PC-9 (cell line): ENCODE measurements around the gene SMPD4. TPM values are rescaled to one million over a fixed set of nuclear protein-coding genes. Genes with fewer than 3 reads are reported as not detected.
"Not testable (repeated sequence)": the region's sequence is repeated elsewhere in the genome, so short reads cannot be mapped to it uniquely, and the experiment has no call there.

ENCODE experiments used
- BruUV-seq: library from RNA; stranded (reverse); fragments of 400-500 nt; replicated peaks from 2 replicates; lab custom pipeline; 2021; lab: Mats Ljungman, UMichigan
- CTCF ChIA-PET: fragments of 300-600 bp; sonication (Branson Sonifier 250); formaldehyde crosslinking; loops from one replicate; lab custom pipeline; 2022; ENCODE audit warnings: antibody characterized with exemption; lab: Charles Lee
- POLR2A ChIA-PET: fragments of 300-600 bp; sonication (Branson Sonifier 250); formaldehyde crosslinking; loops from one replicate; lab custom pipeline; 2022; ENCODE audit warnings: antibody characterized with exemption; ENCODE audit not compliant: unreplicated experiment; lab: Charles Lee
- DNase-seq, 2 experiments: peaks; one replicate each; pipeline versions ENCODE4 v3.0.0 to v3.0.0-alpha.2; 2015 to 2022; ENCODE audit warnings: mixed read lengths in 1 of 2
- H2AFZ ChIP-seq: fragments of 200-600 bp; sonication (generic); 2 replicates; pipeline ENCODE4 v1.8.1; 2017; ENCODE audit warnings: antibody characterized with exemption
- H3F3A ChIP-seq: fragments of 200-600 bp; sonication (generic); 2 replicates; pipeline ENCODE4 v1.8.1; 2017; ENCODE audit warnings: antibody characterized with exemption, mild to moderate bottlenecking, low read depth; ENCODE audit not compliant: insufficient read depth
- H3K27ac ChIP-seq: fragments of 200-600 bp; sonication (generic); 2 replicates; pipeline ENCODE4 v1.6.1; 2016; ENCODE audit warnings: mixed run types
- H3K27me3 ChIP-seq: fragments of 200-600 bp; sonication (generic); 2 replicates; pipeline ENCODE4 v1.6.1; 2016; ENCODE audit warnings: low read depth, mixed run types; ENCODE audit not compliant: insufficient read depth
- H3K36me3 ChIP-seq: fragments of 200-600 bp; sonication (generic); 2 replicates; pipeline ENCODE4 v1.6.1; 2016; ENCODE audit warnings: low read depth, mixed run types
- H3K4me1 ChIP-seq: fragments of 200-600 bp; sonication (generic); replicated peaks from 2 replicates; pipeline ENCODE4 v1.6.1; 2016; ENCODE audit warnings: mixed run types; ENCODE audit not compliant: insufficient read depth
- H3K4me2 ChIP-seq: fragments of 200-600 bp; sonication (generic); 2 replicates; pipeline ENCODE4 v1.6.1; 2017; ENCODE audit warnings: mixed run types
- H3K4me3 ChIP-seq: fragments of 200-600 bp; sonication (generic); 2 replicates; pipeline ENCODE4 v1.6.1; 2016; ENCODE audit warnings: mixed run types
- H3K79me2 ChIP-seq: fragments of 200-600 bp; sonication (generic); 2 replicates; pipeline ENCODE4 v1.6.1; 2017; ENCODE audit warnings: low read depth, mixed run types
- H3K9me2 ChIP-seq: fragments of 200-600 bp; sonication (generic); 2 replicates; pipeline ENCODE4 v1.8.1; 2017; ENCODE audit warnings: mild to moderate bottlenecking; ENCODE audit not compliant: insufficient read depth
- H3K9me3 ChIP-seq: fragments of 200-600 bp; sonication (generic); 2 replicates; pipeline ENCODE4 v1.8.1; 2016; ENCODE audit warnings: low read depth; ENCODE audit not compliant: insufficient read depth
- H4K20me1 ChIP-seq: fragments of 200-600 bp; sonication (generic); 2 replicates; pipeline ENCODE4 v1.8.1; 2017; ENCODE audit not compliant: insufficient read depth
- CTCF ChIP-seq: fragments of 200-600 bp; sonication (generic); conservative IDR thresholded peaks from 2 replicates; pipeline ENCODE4 v1.6.1; 2017; ENCODE audit warnings: mixed run types, antibody characterized with exemption, mild to moderate bottlenecking, moderate library complexity
- EZH2 ChIP-seq: fragments of 200-600 bp; sonication (generic); IDR thresholded peaks from 2 replicates; pipeline ENCODE4 v1.8.0; 2017; ENCODE audit warnings: antibody characterized with exemption, low read depth
- intact Hi-C: fragments of 100-400 bp; cut with micrococcal nuclease; formaldehyde crosslinking; loops from one replicate; pipeline ENCODE4 v1.10.0; 2022; ENCODE audit not compliant: unreplicated experiment
- total RNA-seq: library from RNA; stranded (reverse); gene quantifications from 2 replicates; pipeline ENCODE4 v1.2.3, GENCODE V29; 2021

SMPD4 gene
- total RNA-seq, 1 experiment from 2014 or later = 77.9 TPM

- no peaks in the 10 kb centered on the region for H3K79me2 ChIP-seq
- BruUV-seq = no TSS peak
- no peak for DNase-seq
- no peak overlapping the region for H2AFZ ChIP-seq
- H3K27ac ChIP-seq = no peak overlapping the region
- H3K36me3 ChIP-seq = no peaks in the 10 kb centered on the region
- no peaks in the 10 kb centered on the region for H3F3A ChIP-seq
- H3K27me3 ChIP-seq = no peaks in the 10 kb centered on the region
- no peaks in the 10 kb centered on the region for H3K4me1 ChIP-seq
- H3K9me2 ChIP-seq = no peaks in the 10 kb centered on the region
- intact Hi-C loops = no loop called here
- H3K9me3 ChIP-seq = no peaks in the 10 kb centered on the region
- ChIA-PET CTCF (no interaction called here), POLR2A (no interaction called here)
- no peaks in the 10 kb centered on the region for H4K20me1 ChIP-seq
- H3K4me2 ChIP-seq = no peak overlapping the region
- TF ChIP-seq EZH2 = no peak
- no peak for TF ChIP-seq CTCF
- no peak overlapping the region for H3K4me3 ChIP-seq
Observed at GRCh38 chr2:130160131-130160530, 21.3 kb downstream of the SMPD4 start.

GRCh38 chr2:130159376-130159775 lies 22.0 kb downstream of the SMPD4 start:
- POLR2A ChIA-PET, H4K20me1 ChIP-seq, CTCF ChIA-PET, H3K4me1 ChIP-seq, H3K9me2 ChIP-seq, DNase-seq, H3K27me3 ChIP-seq, H3K79me2 ChIP-seq, H3K4me2 ChIP-seq, H3K27ac ChIP-seq, BruUV-seq, H3F3A ChIP-seq, intact Hi-C loops, H3K9me3 ChIP-seq, H3K36me3 ChIP-seq, H3K4me3 ChIP-seq, H2AFZ ChIP-seq: not testable (repeated sequence)

- no peaks in the 10 kb centered on the region for H4K20me1 ChIP-seq
- TF ChIP-seq EZH2 (no peak), CTCF (no peak)
- DNase-seq = no peak
- no peaks in the 10 kb centered on the region for H3K9me2 ChIP-seq
- H2AFZ ChIP-seq = no peak overlapping the region
- H3F3A ChIP-seq = no peaks in the 10 kb centered on the region
- POLR2A ChIA-PET = no interaction called here
- CTCF ChIA-PET = no interaction called here
- H3K4me1 ChIP-seq = no peaks in the 10 kb centered on the region
- no peak overlapping the region for H3K4me3 ChIP-seq
- intact Hi-C loops = no loop called here
- H3K36me3 ChIP-seq = no peaks in the 10 kb centered on the region
- no peak overlapping the region for H3K27ac ChIP-seq
- no TSS peak for BruUV-seq
- no peaks in the 10 kb centered on the region for H3K79me2 ChIP-seq
- H3K27me3 ChIP-seq = no peaks in the 10 kb centered on the region
- no peaks in the 10 kb centered on the region for H3K9me3 ChIP-seq
- no peak overlapping the region for H3K4me2 ChIP-seq
Observed at GRCh38 chr2:130158631-130159030, 22.8 kb downstream of the SMPD4 start.

- POLR2A ChIA-PET, BruUV-seq, DNase-seq, H3K4me2 ChIP-seq, H3K4me3 ChIP-seq, intact Hi-C loops, H3K79me2 ChIP-seq, H3K36me3 ChIP-seq, H3K9me3 ChIP-seq, H3K9me2 ChIP-seq, H2AFZ ChIP-seq, CTCF ChIA-PET, H3F3A ChIP-seq, H3K27ac ChIP-seq, H3K4me1 ChIP-seq, H4K20me1 ChIP-seq, H3K27me3 ChIP-seq: not testable (repeated sequence)
Observed at GRCh38 chr2:130157825-130158514, 23.4 kb downstream of the SMPD4 start.

- POLR2A ChIA-PET, H3F3A ChIP-seq, CTCF ChIA-PET: not testable (repeated sequence)
Observed at GRCh38 chr2:130157354-130157753, 24.0 kb downstream of the SMPD4 start.

More at GRCh38 chr2:130157354-130157753, 24.0 kb downstream of the SMPD4 start:
- DNase-seq, H3K4me3 ChIP-seq, H3K79me2 ChIP-seq, H3K36me3 ChIP-seq, H3K27me3 ChIP-seq, BruUV-seq, H2AFZ ChIP-seq, H3K4me1 ChIP-seq, H3K27ac ChIP-seq, H3K4me2 ChIP-seq, H3K9me3 ChIP-seq, H3K9me2 ChIP-seq, H4K20me1 ChIP-seq, intact Hi-C loops: not testable (repeated sequence)
